Loucy (cell line): ENCODE measurements around the gene NOS2.
"Not testable (repeated sequence)": the region's sequence is repeated elsewhere in the genome, so short reads cannot be mapped to it uniquely, and the experiment has no call there.

ENCODE experiments used
- EZH2phosphoT487 ChIP-seq: fragments of 200-600 bp; IDR thresholded peaks from 2 replicates; pipeline ENCODE4 v1.6.1; 2018; ENCODE audit warnings: antibody characterized with exemption, mild to moderate bottlenecking, moderate library complexity, borderline replicate concordance
- TF ChIP-seq, protein P1 (sequence below): fragments of 200-600 bp; sonication (generic); conservative IDR thresholded peaks from 2 replicates; pipeline ENCODE4 v1.5.1; 2014; ENCODE audit warnings: mild to moderate bottlenecking, antibody characterized with exemption, low read length

GRCh38 chr17:27753726-27754125 lies 46.6 kb downstream of the NOS2 start:
- TF ChIP-seq, protein P1, sequence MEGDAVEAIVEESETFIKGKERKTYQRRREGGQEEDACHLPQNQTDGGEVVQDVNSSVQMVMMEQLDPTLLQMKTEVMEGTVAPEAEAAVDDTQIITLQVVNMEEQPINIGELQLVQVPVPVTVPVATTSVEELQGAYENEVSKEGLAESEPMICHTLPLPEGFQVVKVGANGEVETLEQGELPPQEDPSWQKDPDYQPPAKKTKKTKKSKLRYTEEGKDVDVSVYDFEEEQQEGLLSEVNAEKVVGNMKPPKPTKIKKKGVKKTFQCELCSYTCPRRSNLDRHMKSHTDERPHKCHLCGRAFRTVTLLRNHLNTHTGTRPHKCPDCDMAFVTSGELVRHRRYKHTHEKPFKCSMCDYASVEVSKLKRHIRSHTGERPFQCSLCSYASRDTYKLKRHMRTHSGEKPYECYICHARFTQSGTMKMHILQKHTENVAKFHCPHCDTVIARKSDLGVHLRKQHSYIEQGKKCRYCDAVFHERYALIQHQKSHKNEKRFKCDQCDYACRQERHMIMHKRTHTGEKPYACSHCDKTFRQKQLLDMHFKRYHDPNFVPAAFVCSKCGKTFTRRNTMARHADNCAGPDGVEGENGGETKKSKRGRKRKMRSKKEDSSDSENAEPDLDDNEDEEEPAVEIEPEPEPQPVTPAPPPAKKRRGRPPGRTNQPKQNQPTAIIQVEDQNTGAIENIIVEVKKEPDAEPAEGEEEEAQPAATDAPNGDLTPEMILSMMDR = not testable (repeated sequence)
- not testable (repeated sequence) for TF ChIP-seq EZH2phosphoT487
